GM23338 (cell line): ENCODE measurements around the gene DDX54. TPM values are rescaled to one million over a fixed set of nuclear protein-coding genes. Genes with fewer than 3 reads are reported as not detected.

Experiments used
- ATAC-seq: fragments of 200-7000 bp; cut with Tn5 transposase; 3 replicates; pipeline ENCODE4 v1.9.1; 2020
- DNase-seq: peaks from one replicate; pipeline ENCODE4 v3.0.0-alpha.2; 2015; ENCODE audit warnings: low spot score
- H2AFZ ChIP-seq: fragments of 200-600 bp; sonication (generic); 2 replicates; pipeline ENCODE4 v1.8.0; 2016; ENCODE audit warnings: antibody characterized with exemption, mild to moderate bottlenecking, moderate library complexity
- H3F3A ChIP-seq: fragments of 200-600 bp; sonication (generic); replicated peaks from 2 replicates; pipeline ENCODE4 v1.8.0; 2017; ENCODE audit warnings: antibody characterized with exemption, mixed run types, low read depth
- H3K27ac ChIP-seq: fragments of 200-600 bp; sonication (generic); 2 replicates; pipeline ENCODE4 v1.6.1; 2016; ENCODE audit warnings: low read depth
- H3K27me3 ChIP-seq: fragments of 200-600 bp; sonication (generic); 2 replicates; pipeline ENCODE4 v1.8.0; 2016; ENCODE audit warnings: mild to moderate bottlenecking, mixed run types, moderate library complexity; ENCODE audit not compliant: insufficient read depth
- H3K36me3 ChIP-seq: fragments of 200-600 bp; sonication (generic); 2 replicates; pipeline ENCODE4 v1.8.0; 2016; ENCODE audit warnings: mild to moderate bottlenecking; ENCODE audit not compliant: insufficient read depth
- H3K4me1 ChIP-seq: fragments of 200-600 bp; sonication (generic); 2 replicates; pipeline ENCODE4 v1.8.0; 2016; ENCODE audit warnings: mild to moderate bottlenecking, moderate library complexity; ENCODE audit not compliant: insufficient read depth
- H3K4me2 ChIP-seq: fragments of 200-600 bp; sonication (generic); 2 replicates; pipeline ENCODE4 v1.7.1; 2017; ENCODE audit warnings: mixed run types
- H3K4me3 ChIP-seq: fragments of 200-600 bp; sonication (generic); 2 replicates; pipeline ENCODE4 v1.6.1; 2016; ENCODE audit warnings: mixed run types
- H3K79me2 ChIP-seq: fragments of 200-600 bp; sonication (generic); replicated peaks from 2 replicates; pipeline ENCODE4 v1.8.0; 2017; ENCODE audit warnings: mild to moderate bottlenecking; ENCODE audit not compliant: insufficient read depth
- H3K9me2 ChIP-seq: fragments of 200-600 bp; sonication (generic); 2 replicates; pipeline ENCODE4 v1.8.0; 2017; ENCODE audit not compliant: insufficient read depth
- H4K20me1 ChIP-seq: fragments of 200-600 bp; sonication (generic); replicated peaks from 2 replicates; pipeline ENCODE4 v1.8.0; 2017; ENCODE audit warnings: mild to moderate bottlenecking; ENCODE audit not compliant: insufficient read depth
- H3K27ac Mint-ChIP-seq: 2 replicates; pipeline ENCODE4 v1.8.0; 2020; ENCODE audit warnings: inconsistent platforms, mild to moderate bottlenecking, moderate library complexity, mixed read lengths
- H3K27me3 Mint-ChIP-seq: 3 replicates; pipeline ENCODE4 v1.8.0; 2022; ENCODE audit warnings: low read depth, mild to moderate bottlenecking, moderate library complexity, mixed read lengths, inconsistent platforms; ENCODE audit not compliant: insufficient read depth, poor library complexity
- H3K36me3 Mint-ChIP-seq: 3 replicates; pipeline ENCODE4 v1.8.0; 2021; ENCODE audit warnings: low read depth, mild to moderate bottlenecking, inconsistent platforms, moderate library complexity, mixed read lengths
- H3K4me1 Mint-ChIP-seq: 3 replicates; pipeline ENCODE4 v1.8.0; 2020; ENCODE audit warnings: mild to moderate bottlenecking, inconsistent platforms, mixed read lengths
- H3K4me3 Mint-ChIP-seq: 3 replicates; pipeline ENCODE4 v1.8.0; 2021; ENCODE audit warnings: moderate library complexity, mild to moderate bottlenecking, inconsistent platforms, mixed read lengths
- H3K9me3 Mint-ChIP-seq: 3 replicates; pipeline ENCODE4 v1.8.0; 2020; ENCODE audit warnings: moderate library complexity, mild to moderate bottlenecking, inconsistent platforms, mixed read lengths
- CREB1 ChIP-seq: fragments of 250-450 bp; sonication (Bioruptor Pico); IDR thresholded peaks from 2 replicates; pipeline ENCODE4 v1.5.0; 2020; ENCODE audit warnings: low read depth, mild to moderate bottlenecking, moderate library complexity
- CTCF ChIP-seq, 2 experiments: fragments of 200-600 bp in 1 of 2; sonication (generic) in 1 of 2; conservative IDR thresholded peaks; 2 replicates each; pipeline versions ENCODE4 v1.5.1 to v1.6.1; 2016 to 2017; ENCODE audit warnings: antibody characterized with exemption in 2 of 2, low read depth in 2 of 2, mild to moderate bottlenecking in 2 of 2, moderate library complexity in 1 of 2
- ETS1 ChIP-seq: IDR thresholded peaks from 2 replicates; pipeline ENCODE4 v1.6.1; 2016; ENCODE audit warnings: antibody characterized with exemption
- EZH2 ChIP-seq: fragments of 200-600 bp; sonication (generic); IDR thresholded peaks from one replicate; pipeline ENCODE4 v1.8.0; 2017; ENCODE audit warnings: antibody characterized with exemption, mild to moderate bottlenecking, low read depth; ENCODE audit not compliant: unreplicated experiment
- EZH2phosphoT487 ChIP-seq: fragments of 200-600 bp; sonication (generic); IDR thresholded peaks from one replicate; pipeline ENCODE4 v1.8.1; 2018; ENCODE audit warnings: antibody characterized with exemption; ENCODE audit not compliant: unreplicated experiment
- NANOG ChIP-seq: IDR thresholded peaks from 2 replicates; pipeline ENCODE4 v1.6.1; 2016; ENCODE audit warnings: antibody characterized with exemption, borderline replicate concordance
- POLR2AphosphoS5 ChIP-seq: IDR thresholded peaks from 2 replicates; pipeline ENCODE4 v1.6.1; 2016; ENCODE audit warnings: antibody characterized with exemption, low read depth
- REST ChIP-seq: IDR thresholded peaks from one replicate; pipeline ENCODE4 v1.6.1; 2018; ENCODE audit warnings: antibody characterized with exemption; ENCODE audit not compliant: unreplicated experiment
- STAT1 ChIP-seq: IDR thresholded peaks from one replicate; pipeline ENCODE4 v1.6.1; 2016; ENCODE audit warnings: antibody characterized with exemption; ENCODE audit not compliant: unreplicated experiment
- ZNF114 ChIP-seq: fragments of 250-450 bp; sonication (Bioruptor Pico); IDR thresholded peaks from 2 replicates; pipeline ENCODE4 v1.5.0; 2020; ENCODE audit warnings: mild to moderate bottlenecking, moderate library complexity
- ZNF331 ChIP-seq: fragments of 250-450 bp; sonication (Bioruptor Pico); IDR thresholded peaks from 2 replicates; pipeline ENCODE4 v1.5.0; 2020; ENCODE audit warnings: low read depth, mild to moderate bottlenecking, moderate library complexity
- ZNF462 ChIP-seq: fragments of 250-450 bp; sonication (Bioruptor Pico); IDR thresholded peaks from 2 replicates; pipeline ENCODE4 v1.5.0; 2020; ENCODE audit warnings: mild to moderate bottlenecking, moderate library complexity
- polyA plus RNA-seq: library from polyadenylated mRNA; unstranded; fragments of >200 nt; fragmentation: Nextera tagmentation; extraction: Ambion mirVana; gene quantifications from 2 replicates; pipeline ENCODE4 v1.2.1, GENCODE V29; 2016
- total RNA-seq: library from RNA; depleted of rRNA; stranded (reverse); fragments of >200 nt; shearing (Covaris generic); gene quantifications from 2 replicates; pipeline ENCODE4 v1.2.3, GENCODE V29; 2014

DDX54 gene
- total and polyA plus RNA-seq, 2 experiments from 2014 or later = 84.1 to 89.4 TPM

GRCh38 chr12:113115455-113116126 is 69.7 kb downstream of the DDX54 start:
- Histone ChIP-seq H3K4me1 (peaks cover 3% of the 10 kb centered on the region; the same call in 1 of the 2 replicates), H3K9me2 (no peaks in the 10 kb centered on the region), H3K4me3 (no peak overlapping the region), H4K20me1 (no peaks in the 10 kb centered on the region; the same call in 1 of the 2 replicates), H3K27ac (no peak overlapping the region), H3K27me3 (no peaks in the 10 kb centered on the region), H3K36me3 (no peaks in the 10 kb centered on the region), H3K4me2 (no peak overlapping the region), H3K79me2 (no peaks in the 10 kb centered on the region), H2AFZ (no peak overlapping the region), H3F3A (no peaks in the 10 kb centered on the region)
- DNase-seq (no peak), ATAC-seq (no peak)
- Mint-ChIP-seq H3K36me3 (no peaks in the 10 kb centered on the region; the same call in 2 of the 3 replicates), H3K4me1 (peaks cover 13% of the 10 kb centered on the region), H3K27me3 (peaks cover 12% of the 10 kb centered on the region), H3K4me3 (no peak overlapping the region), H3K27ac (no peak overlapping the region), H3K9me3 (no peaks in the 10 kb centered on the region; the same call in 1 of the 3 replicates)
- TF ChIP-seq ZNF331 (CRISPR knock-in tag) = no peak
- TF ChIP-seq POLR2AphosphoS5 = no peak
- TF ChIP-seq EZH2phosphoT487 = no peak
- TF ChIP-seq STAT1 = no peak
- no peak for TF ChIP-seq ETS1
- no peak for TF ChIP-seq CTCF (conservative IDR thresholded peaks at IDR 0.05; ENCODE audit: low read depth in 2 of 2)
- TF ChIP-seq ZNF114 (CRISPR knock-in tag) = no peak
- no peak for TF ChIP-seq REST
- no peak for TF ChIP-seq EZH2
- TF ChIP-seq CREB1 (CRISPR knock-in tag) = no peak
- no peak for TF ChIP-seq ZNF462
- no peak for TF ChIP-seq NANOG
